ELF-1 (cell line): ENCODE measurements around the gene ATP8B1.

ENCODE experiments used
- DNase-seq: peaks from one replicate; pipeline ENCODE4 v3.0.0-alpha.2; 2016; ENCODE audit warnings: low read depth, low spot score

The ATP8B1 gene

DNA sequence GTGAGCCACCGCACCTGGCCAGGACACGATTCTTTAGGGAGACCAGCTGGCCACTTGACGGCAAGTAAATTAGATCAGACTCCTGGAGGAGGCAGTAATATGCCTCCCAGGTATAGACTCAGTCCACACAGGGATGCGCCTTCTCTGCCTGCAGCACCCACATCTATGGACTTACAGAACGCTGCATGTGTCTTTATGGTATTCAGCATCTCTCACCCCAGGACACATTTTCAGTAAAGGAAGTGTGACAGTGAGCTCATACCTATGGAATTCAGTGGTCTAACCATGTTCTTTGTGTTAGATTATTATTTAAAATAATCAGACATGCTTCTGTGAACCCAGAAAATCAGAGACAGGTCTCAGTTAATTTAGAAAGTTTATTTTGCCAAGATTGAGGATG, 175.6 kb downstream of the ATP8B1 start:
- no peak for DNase-seq

GRCh38 chr18:57624988-57625387, 178.1 kb downstream of the ATP8B1 start:
- no peak for DNase-seq

GRCh38 chr18:57621246-57621604, 181.9 kb downstream of the ATP8B1 start:
- no peak for DNase-seq

DNA sequence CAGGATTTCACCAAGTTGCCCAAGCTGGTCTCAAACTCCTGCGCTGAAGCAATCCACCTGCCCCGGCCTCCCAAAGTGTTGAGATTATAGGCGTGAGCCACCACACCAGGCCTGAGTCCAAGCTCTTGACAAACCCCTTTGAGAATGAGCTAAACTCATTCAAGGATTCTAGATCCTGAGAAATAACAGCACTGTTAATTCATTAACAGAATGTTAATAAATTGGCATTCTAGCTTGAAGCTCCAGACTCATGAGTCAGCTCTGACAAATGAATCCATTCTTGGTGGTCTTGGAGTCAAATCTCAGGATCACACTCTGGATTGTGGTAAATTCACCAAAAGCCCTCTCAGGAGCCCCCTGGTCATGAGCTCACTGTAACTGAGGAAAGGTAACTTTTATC, 183.2 kb downstream of the ATP8B1 start:
- no peak for DNase-seq

- DNase-seq, result no peak
These were observed 184.2 kb downstream of the ATP8B1 start for GRCh38 chr18:57618910-57619309.

- no peak for DNase-seq
These were observed 199.2 kb downstream of the ATP8B1 start for GRCh38 chr18:57603871-57604270.
